HepG2 (cell line): ENCODE measurements around the gene DHX8. TPM values are rescaled to one million over a fixed set of nuclear protein-coding genes. Genes with fewer than 3 reads are reported as not detected.

Experiments used
- ADNP ChIP-seq: sonication (generic); formaldehyde crosslinking; IDR thresholded peaks from 2 replicates; pipeline ENCODE4 v1.4.0; 2020; ENCODE audit warnings: missing genetic modification reagents
- CBX5 ChIP-seq: sonication (generic); formaldehyde crosslinking; IDR thresholded peaks from 2 replicates; pipeline ENCODE4 v1.4.0; 2020; ENCODE audit warnings: missing genetic modification reagents, borderline replicate concordance
- ERF ChIP-seq: IDR thresholded peaks from 2 replicates; pipeline ENCODE4 v1.6.1; 2018; ENCODE audit warnings: missing biosample characterization, missing genetic modification reagents
- HDAC1 ChIP-seq: sonication (generic); formaldehyde crosslinking; IDR thresholded peaks from 2 replicates; pipeline ENCODE4 v1.5.1; 2020; ENCODE audit warnings: mild to moderate bottlenecking, missing genetic modification reagents
- HHEX ChIP-seq: IDR thresholded peaks from 2 replicates; pipeline ENCODE4 v1.6.1; 2016; ENCODE audit warnings: control low read depth
- MAFF ChIP-seq: IDR thresholded peaks from 2 replicates; pipeline ENCODE4 v1.6.1; 2011; ENCODE audit warnings: low read depth, low read length, improper control_type of control experiment
- MTF1 ChIP-seq: sonication (generic); formaldehyde crosslinking; IDR thresholded peaks from 2 replicates; pipeline ENCODE4 v1.5.0; 2020; ENCODE audit warnings: missing genetic modification reagents
- MXD4 ChIP-seq: IDR thresholded peaks from 2 replicates; pipeline ENCODE4 v1.6.1; 2016; ENCODE audit warnings: mild to moderate bottlenecking, missing biosample characterization, missing genetic modification reagents
- NFKBIZ ChIP-seq: IDR thresholded peaks from 2 replicates; pipeline ENCODE4 v1.6.1; 2018; ENCODE audit warnings: missing genetic modification reagents, missing compliant biosample characterization
- SMYD3 ChIP-seq: sonication (generic); formaldehyde crosslinking; IDR thresholded peaks from 2 replicates; pipeline ENCODE4 v1.8.1; 2023; ENCODE audit warnings: mild to moderate bottlenecking, missing genetic modification reagents
- TBX2 ChIP-seq: sonication (generic); formaldehyde crosslinking; IDR thresholded peaks from 2 replicates; pipeline ENCODE4 v1.5.0; 2020; ENCODE audit warnings: missing genetic modification reagents, mild to moderate bottlenecking, borderline replicate concordance
- THAP11 ChIP-seq: IDR thresholded peaks from 2 replicates; pipeline ENCODE4 v1.6.1; 2016; ENCODE audit warnings: missing biosample characterization, missing genetic modification reagents
- ZFP1 ChIP-seq: IDR thresholded peaks from 2 replicates; pipeline ENCODE4 v1.6.1; 2016
- ZFX ChIP-seq: sonication (generic); formaldehyde crosslinking; IDR thresholded peaks from 2 replicates; pipeline ENCODE4 v1.4.0; 2020; ENCODE audit warnings: mild to moderate bottlenecking, low read depth, missing genetic modification reagents, moderate library complexity
- ZNF160 ChIP-seq: sonication (generic); formaldehyde crosslinking; IDR thresholded peaks from 2 replicates; pipeline ENCODE4 v1.8.0; 2022; ENCODE audit warnings: mild to moderate bottlenecking, inconsistent platforms, missing genetic modification reagents
- ZNF644 ChIP-seq: IDR thresholded peaks from 2 replicates; pipeline ENCODE4 v1.6.1; 2016; ENCODE audit warnings: low read depth
- ZNF749 ChIP-seq: sonication (generic); formaldehyde crosslinking; IDR thresholded peaks from 2 replicates; pipeline ENCODE4 v1.8.0; 2022; ENCODE audit warnings: mild to moderate bottlenecking, missing genetic modification reagents, moderate library complexity, borderline replicate concordance
- ZSCAN20 ChIP-seq: sonication (generic); formaldehyde crosslinking; IDR thresholded peaks from 2 replicates; pipeline ENCODE4 v1.4.0; 2020; ENCODE audit warnings: missing genetic modification reagents, mild to moderate bottlenecking, borderline replicate concordance
- polyA plus RNA-seq, 8 experiments: library from polyadenylated mRNA; depleted of rRNA in 3 of 8; stranded (reverse) in 7 of 8; unstranded in 1 of 8; fragments of >200 nt; fragmentation: Illumina TruSeq in 4 of 8; extraction: Trizol in 4 of 8; gene quantifications; 2 replicates each; pipeline versions ENCODE4 v1.2.1 to v1.2.3, GENCODE V29; 2011 to 2016; ENCODE audit warnings: low read depth in 4 of 8, missing spikeins in 1 of 8, mixed read lengths in 1 of 8; ENCODE audit not compliant: insufficient read depth in 1 of 8
- total RNA-seq, 5 experiments: library from RNA; depleted of rRNA; stranded (reverse); fragments of >200 nt; fragmentation: Illumina TruSeq; extraction: Trizol; gene quantifications; 2 replicates each; pipeline ENCODE4 v1.2.3, GENCODE V29; 2016; ENCODE audit warnings: low read depth in 1 of 5
- TF ChIP-seq, protein P1 (sequence below): sonication (generic); formaldehyde crosslinking; IDR thresholded peaks from 2 replicates; pipeline ENCODE4 v1.4.0; 2020; ENCODE audit warnings: missing genetic modification reagents
- TF ChIP-seq, protein P2 (sequence below): sonication (generic); formaldehyde crosslinking; IDR thresholded peaks from 2 replicates; pipeline ENCODE4 v1.8.0; 2022; ENCODE audit warnings: low read depth, missing genetic modification reagents
- TF ChIP-seq, protein P3 (sequence below), 2 experiments: sonication (generic) in 1 of 2; formaldehyde crosslinking in 1 of 2; IDR thresholded peaks; 2 replicates each; pipeline versions ENCODE4 v1.6.1 to v1.9.0; 2014 to 2022; ENCODE audit warnings: antibody characterized with exemption in 1 of 2, borderline replicate concordance in 1 of 2, inconsistent platforms in 1 of 2, low read depth in 1 of 2, missing genetic modification reagents in 1 of 2
- TF ChIP-seq, protein P4 (sequence below): IDR thresholded peaks from 2 replicates; pipeline ENCODE4 v1.6.1; 2018; ENCODE audit warnings: missing genetic modification reagents

The DHX8 gene
- total and polyA plus RNA-seq, 2 of the 13 experiments (the other 11 are each of a cell fraction or from before 2014, with no cell fraction given), result 24.8 to 48.9 TPM

- TF ChIP-seq THAP11 (CRISPR knock-in tag), result peak; percentile 75
- TF ChIP-seq, protein P1, sequence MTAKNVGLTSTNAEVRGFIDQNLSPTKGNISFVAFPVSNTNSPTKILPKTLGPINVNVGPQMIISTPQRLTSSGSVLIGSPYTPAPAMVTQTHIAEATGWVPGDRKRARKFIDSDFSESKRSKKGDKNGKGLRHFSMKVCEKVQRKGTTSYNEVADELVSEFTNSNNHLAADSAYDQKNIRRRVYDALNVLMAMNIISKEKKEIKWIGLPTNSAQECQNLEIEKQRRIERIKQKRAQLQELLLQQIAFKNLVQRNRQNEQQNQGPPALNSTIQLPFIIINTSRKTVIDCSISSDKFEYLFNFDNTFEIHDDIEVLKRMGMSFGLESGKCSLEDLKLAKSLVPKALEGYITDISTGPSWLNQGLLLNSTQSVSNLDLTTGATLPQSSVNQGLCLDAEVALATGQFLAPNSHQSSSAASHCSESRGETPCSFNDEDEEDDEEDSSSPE (CRISPR knock-in tag), result 0 out of 2 replicates have a peak, but pooled peaks have one; percentile 43
- TF ChIP-seq TBX2 (CRISPR knock-in tag), result peak; percentile 94
- TF ChIP-seq, protein P2, sequence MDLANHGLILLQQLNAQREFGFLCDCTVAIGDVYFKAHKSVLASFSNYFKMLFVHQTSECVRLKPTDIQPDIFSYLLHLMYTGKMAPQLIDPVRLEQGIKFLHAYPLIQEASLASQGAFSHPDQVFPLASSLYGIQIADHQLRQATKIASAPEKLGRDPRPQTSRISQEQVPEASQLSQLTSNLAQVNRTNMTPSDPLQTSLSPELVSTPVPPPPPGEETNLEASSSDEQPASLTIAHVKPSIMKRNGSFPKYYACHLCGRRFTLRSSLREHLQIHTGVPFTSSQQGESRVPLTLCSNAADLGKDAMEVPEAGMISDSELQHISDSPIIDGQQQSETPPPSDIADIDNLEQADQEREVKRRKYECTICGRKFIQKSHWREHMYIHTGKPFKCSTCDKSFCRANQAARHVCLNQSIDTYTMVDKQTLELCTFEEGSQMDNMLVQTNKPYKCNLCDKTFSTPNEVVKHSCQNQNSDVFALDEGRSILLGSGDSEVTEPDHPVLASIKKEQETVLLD (CRISPR knock-in tag), result no peak
- TF ChIP-seq CBX5 (CRISPR knock-in tag), result 0 out of 2 replicates have a peak, but pooled peaks have one; percentile 27
- no peak for TF ChIP-seq MTF1 (CRISPR knock-in tag)
- peak; percentile 73; the same call in 1 of the 2 replicates for TF ChIP-seq SMYD3
- 0 out of 2 replicates have a peak, but pooled peaks have one; percentile 36 for TF ChIP-seq ZNF160 (CRISPR knock-in tag)
- TF ChIP-seq ZFP1 (CRISPR knock-in tag), result peak; percentile 83
- TF ChIP-seq ZFX (CRISPR knock-in tag), result peak; percentile 18; the same call in 1 of the 2 replicates
- no peak for TF ChIP-seq ADNP (CRISPR knock-in tag)
- peak; percentile 85; the same call in 1 of the 2 replicates for TF ChIP-seq ERF (CRISPR knock-in tag)
- no peak for TF ChIP-seq ZNF644 (CRISPR knock-in tag)
- peak; percentile 87 for TF ChIP-seq HDAC1 (CRISPR knock-in tag)
- TF ChIP-seq, protein P3, sequence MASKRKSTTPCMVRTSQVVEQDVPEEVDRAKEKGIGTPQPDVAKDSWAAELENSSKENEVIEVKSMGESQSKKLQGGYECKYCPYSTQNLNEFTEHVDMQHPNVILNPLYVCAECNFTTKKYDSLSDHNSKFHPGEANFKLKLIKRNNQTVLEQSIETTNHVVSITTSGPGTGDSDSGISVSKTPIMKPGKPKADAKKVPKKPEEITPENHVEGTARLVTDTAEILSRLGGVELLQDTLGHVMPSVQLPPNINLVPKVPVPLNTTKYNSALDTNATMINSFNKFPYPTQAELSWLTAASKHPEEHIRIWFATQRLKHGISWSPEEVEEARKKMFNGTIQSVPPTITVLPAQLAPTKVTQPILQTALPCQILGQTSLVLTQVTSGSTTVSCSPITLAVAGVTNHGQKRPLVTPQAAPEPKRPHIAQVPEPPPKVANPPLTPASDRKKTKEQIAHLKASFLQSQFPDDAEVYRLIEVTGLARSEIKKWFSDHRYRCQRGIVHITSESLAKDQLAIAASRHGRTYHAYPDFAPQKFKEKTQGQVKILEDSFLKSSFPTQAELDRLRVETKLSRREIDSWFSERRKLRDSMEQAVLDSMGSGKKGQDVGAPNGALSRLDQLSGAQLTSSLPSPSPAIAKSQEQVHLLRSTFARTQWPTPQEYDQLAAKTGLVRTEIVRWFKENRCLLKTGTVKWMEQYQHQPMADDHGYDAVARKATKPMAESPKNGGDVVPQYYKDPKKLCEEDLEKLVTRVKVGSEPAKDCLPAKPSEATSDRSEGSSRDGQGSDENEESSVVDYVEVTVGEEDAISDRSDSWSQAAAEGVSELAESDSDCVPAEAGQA (IDR thresholded peaks at IDR 0.05; ENCODE audit: low read depth), result no peak
- TF ChIP-seq, protein P3 (CRISPR knock-in tag; IDR thresholded peaks at IDR 0.05; ENCODE audit: borderline replicate concordance), result 0 out of 2 replicates have a peak, but pooled peaks have one; percentile 42
- peak; percentile 45; the same call in 1 of the 2 replicates for TF ChIP-seq MXD4 (CRISPR knock-in tag)
- no peak for TF ChIP-seq ZNF749 (CRISPR knock-in tag)
- TF ChIP-seq ZSCAN20 (CRISPR knock-in tag), result peak; percentile 65; the same call in 1 of the 2 replicates
- TF ChIP-seq MAFF, result 0 out of 2 replicates have a peak, but pooled peaks have one; percentile 1
- TF ChIP-seq, protein P4, sequence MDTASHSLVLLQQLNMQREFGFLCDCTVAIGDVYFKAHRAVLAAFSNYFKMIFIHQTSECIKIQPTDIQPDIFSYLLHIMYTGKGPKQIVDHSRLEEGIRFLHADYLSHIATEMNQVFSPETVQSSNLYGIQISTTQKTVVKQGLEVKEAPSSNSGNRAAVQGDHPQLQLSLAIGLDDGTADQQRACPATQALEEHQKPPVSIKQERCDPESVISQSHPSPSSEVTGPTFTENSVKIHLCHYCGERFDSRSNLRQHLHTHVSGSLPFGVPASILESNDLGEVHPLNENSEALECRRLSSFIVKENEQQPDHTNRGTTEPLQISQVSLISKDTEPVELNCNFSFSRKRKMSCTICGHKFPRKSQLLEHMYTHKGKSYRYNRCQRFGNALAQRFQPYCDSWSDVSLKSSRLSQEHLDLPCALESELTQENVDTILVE (CRISPR knock-in tag), result peak; percentile 86
- TF ChIP-seq HHEX (CRISPR knock-in tag), result peak; percentile 95
- TF ChIP-seq NFKBIZ (CRISPR knock-in tag), result peak; percentile 63; the same call in 1 of the 2 replicates
These were observed 3.8 kb upstream of the DHX8 start (continued) for GRCh38 chr17:43479948-43480347.
